H1 (cell line): ENCODE results near the gene LHFPL3. TPM values are rescaled to one million over a fixed set of nuclear protein-coding genes. Genes with fewer than 3 reads are reported as not detected.

Experiments
- POU5F1 ChIP-seq: IDR thresholded peaks from 2 replicates; pipeline ENCODE4 v1.6.1; 2011; ENCODE audit warnings: low read depth, mild to moderate bottlenecking, low read length, moderate library complexity
- RNF2 ChIP-seq: fragments of 200-900, 300-1000 bp; sonication (generic); IDR thresholded peaks from 2 replicates; pipeline ENCODE4 v1.7.1; 2016; ENCODE audit warnings: borderline replicate concordance, low read depth, mild to moderate bottlenecking, antibody characterized with exemption, low read length; ENCODE audit not compliant: poor library complexity, severe bottlenecking; ENCODE audit errors: missing control alignments
- polyA plus RNA-seq, 7 experiments: library from polyadenylated mRNA; depleted of rRNA in 3 of 7; stranded (reverse) in 5 of 7; unstranded in 2 of 7; fragments of >200 nt in 5 of 7; fragments of 200-250 nt in 2 of 7; gene quantifications; 1 replicate in 5 of 7; 2 replicates in 1 of 7; 4 replicates in 1 of 7; pipeline versions ENCODE4 v1.2.1 to v1.2.3, GENCODE V29; 2011 to 2013; ENCODE audit warnings: missing spikeins in 2 of 7, mixed read lengths in 2 of 7
- total RNA-seq: library from RNA; stranded (reverse); fragmentation: NEBNext Ultra II Directional; extraction: Animal tissue kit (Norgen Biotek cat#: 25700); gene quantifications from 2 replicates; pipeline ENCODE4 v1.2.1, GENCODE V29; 2021
- TF ChIP-seq, protein P1 (sequence below): fragments of 300-600 bp; sonication (generic); IDR thresholded peaks from 2 replicates; pipeline ENCODE4 v1.7.1; 2012; ENCODE audit warnings: low read length, moderate library complexity, mild to moderate bottlenecking, inconsistent platforms; ENCODE audit not compliant: insufficient replicate concordance

LHFPL3 gene
- total and polyA plus RNA-seq, 2 of the 8 experiments (the other 6 are each of a cell fraction or from before 2014, with no cell fraction given): 0.24 to 0.50 TPM

DNA sequence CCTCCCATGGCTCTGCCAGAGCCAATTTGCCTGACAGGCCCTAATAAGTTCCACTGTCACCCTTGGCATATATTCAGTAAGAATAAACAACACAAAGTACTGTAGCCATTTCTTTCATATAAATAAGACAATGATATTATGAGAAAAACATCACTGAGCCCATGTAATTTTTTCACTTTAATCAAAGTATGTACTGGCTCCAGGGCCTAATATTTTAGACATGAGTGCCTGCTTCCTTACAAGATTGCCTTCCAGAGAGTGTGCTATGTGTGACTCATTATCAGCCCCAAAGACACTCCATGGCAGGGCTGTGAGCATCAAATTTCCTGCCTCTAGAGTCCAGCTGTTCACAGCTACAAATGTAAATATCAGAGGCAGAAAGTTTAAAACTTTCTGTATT, 297.6 kb downstream of the LHFPL3 start (continued):
- TF ChIP-seq POU5F1 (no peak), RNF2 (no peak)
- TF ChIP-seq, protein P1, sequence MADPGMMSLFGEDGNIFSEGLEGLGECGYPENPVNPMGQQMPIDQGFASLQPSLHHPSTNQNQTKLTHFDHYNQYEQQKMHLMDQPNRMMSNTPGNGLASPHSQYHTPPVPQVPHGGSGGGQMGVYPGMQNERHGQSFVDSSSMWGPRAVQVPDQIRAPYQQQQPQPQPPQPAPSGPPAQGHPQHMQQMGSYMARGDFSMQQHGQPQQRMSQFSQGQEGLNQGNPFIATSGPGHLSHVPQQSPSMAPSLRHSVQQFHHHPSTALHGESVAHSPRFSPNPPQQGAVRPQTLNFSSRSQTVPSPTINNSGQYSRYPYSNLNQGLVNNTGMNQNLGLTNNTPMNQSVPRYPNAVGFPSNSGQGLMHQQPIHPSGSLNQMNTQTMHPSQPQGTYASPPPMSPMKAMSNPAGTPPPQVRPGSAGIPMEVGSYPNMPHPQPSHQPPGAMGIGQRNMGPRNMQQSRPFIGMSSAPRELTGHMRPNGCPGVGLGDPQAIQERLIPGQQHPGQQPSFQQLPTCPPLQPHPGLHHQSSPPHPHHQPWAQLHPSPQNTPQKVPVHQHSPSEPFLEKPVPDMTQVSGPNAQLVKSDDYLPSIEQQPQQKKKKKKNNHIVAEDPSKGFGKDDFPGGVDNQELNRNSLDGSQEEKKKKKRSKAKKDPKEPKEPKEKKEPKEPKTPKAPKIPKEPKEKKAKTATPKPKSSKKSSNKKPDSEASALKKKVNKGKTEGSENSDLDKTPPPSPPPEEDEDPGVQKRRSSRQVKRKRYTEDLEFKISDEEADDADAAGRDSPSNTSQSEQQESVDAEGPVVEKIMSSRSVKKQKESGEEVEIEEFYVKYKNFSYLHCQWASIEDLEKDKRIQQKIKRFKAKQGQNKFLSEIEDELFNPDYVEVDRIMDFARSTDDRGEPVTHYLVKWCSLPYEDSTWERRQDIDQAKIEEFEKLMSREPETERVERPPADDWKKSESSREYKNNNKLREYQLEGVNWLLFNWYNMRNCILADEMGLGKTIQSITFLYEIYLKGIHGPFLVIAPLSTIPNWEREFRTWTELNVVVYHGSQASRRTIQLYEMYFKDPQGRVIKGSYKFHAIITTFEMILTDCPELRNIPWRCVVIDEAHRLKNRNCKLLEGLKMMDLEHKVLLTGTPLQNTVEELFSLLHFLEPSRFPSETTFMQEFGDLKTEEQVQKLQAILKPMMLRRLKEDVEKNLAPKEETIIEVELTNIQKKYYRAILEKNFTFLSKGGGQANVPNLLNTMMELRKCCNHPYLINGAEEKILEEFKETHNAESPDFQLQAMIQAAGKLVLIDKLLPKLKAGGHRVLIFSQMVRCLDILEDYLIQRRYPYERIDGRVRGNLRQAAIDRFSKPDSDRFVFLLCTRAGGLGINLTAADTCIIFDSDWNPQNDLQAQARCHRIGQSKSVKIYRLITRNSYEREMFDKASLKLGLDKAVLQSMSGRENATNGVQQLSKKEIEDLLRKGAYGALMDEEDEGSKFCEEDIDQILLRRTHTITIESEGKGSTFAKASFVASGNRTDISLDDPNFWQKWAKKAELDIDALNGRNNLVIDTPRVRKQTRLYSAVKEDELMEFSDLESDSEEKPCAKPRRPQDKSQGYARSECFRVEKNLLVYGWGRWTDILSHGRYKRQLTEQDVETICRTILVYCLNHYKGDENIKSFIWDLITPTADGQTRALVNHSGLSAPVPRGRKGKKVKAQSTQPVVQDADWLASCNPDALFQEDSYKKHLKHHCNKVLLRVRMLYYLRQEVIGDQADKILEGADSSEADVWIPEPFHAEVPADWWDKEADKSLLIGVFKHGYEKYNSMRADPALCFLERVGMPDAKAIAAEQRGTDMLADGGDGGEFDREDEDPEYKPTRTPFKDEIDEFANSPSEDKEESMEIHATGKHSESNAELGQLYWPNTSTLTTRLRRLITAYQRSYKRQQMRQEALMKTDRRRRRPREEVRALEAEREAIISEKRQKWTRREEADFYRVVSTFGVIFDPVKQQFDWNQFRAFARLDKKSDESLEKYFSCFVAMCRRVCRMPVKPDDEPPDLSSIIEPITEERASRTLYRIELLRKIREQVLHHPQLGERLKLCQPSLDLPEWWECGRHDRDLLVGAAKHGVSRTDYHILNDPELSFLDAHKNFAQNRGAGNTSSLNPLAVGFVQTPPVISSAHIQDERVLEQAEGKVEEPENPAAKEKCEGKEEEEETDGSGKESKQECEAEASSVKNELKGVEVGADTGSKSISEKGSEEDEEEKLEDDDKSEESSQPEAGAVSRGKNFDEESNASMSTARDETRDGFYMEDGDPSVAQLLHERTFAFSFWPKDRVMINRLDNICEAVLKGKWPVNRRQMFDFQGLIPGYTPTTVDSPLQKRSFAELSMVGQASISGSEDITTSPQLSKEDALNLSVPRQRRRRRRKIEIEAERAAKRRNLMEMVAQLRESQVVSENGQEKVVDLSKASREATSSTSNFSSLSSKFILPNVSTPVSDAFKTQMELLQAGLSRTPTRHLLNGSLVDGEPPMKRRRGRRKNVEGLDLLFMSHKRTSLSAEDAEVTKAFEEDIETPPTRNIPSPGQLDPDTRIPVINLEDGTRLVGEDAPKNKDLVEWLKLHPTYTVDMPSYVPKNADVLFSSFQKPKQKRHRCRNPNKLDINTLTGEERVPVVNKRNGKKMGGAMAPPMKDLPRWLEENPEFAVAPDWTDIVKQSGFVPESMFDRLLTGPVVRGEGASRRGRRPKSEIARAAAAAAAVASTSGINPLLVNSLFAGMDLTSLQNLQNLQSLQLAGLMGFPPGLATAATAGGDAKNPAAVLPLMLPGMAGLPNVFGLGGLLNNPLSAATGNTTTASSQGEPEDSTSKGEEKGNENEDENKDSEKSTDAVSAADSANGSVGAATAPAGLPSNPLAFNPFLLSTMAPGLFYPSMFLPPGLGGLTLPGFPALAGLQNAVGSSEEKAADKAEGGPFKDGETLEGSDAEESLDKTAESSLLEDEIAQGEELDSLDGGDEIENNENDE: no peak
